ENCODE data around the gene SF3B1. TPM values are rescaled to one million over a fixed set of nuclear protein-coding genes. Genes with fewer than 3 reads are reported as not detected.

SF3B1 gene
- total and polyA plus RNA-seq, 10 of the 15 experiments (the other 5 are each of a cell fraction or from before 2014, with no cell fraction given): 163 to 565 (median 239) TPM

DNA sequence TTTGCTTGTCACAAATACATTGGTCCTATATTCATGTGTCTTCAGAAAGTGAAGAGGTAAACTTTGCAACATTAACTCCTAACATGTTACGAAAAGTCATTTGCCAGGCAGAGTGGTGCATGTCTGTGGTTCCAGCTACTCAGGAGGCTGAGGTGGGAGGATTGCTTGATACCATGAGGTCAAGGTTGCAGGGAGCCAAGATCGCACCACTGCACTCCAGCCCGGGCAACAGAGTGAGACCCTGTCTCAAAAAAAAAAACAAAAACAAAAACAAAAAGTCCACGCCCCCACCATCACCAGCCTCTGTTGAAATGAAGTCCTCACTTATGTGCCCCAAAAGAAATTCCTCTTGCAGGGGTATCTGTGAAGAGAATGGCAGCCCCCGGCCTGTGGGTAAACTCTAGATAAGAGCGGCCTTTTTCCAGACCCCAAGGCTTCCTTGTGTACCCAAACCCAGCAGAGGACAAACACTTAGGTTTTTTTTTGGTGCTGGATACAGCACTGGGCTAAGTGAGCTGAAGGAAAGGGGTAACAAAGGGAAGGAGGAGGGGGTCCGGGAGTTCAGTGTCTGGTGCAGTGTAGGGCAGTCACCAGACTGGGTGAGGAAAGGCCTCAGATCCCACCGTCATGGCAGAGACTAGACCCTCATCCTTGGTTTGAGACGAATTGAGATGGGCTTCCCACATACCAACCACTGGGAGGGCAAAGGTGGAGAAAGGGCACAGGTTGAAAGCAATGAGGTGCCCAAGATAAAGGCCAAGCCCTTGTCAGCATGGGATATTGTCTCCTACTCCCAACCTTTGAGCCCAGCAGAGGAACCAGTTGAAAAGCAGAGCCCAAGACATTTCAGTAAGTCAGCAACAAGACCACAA lies 45.6 kb upstream of the SF3B1 start:
- Histone ChIP-seq H3K36me3 (ENCODE audit: control insufficient read depth in 2 of 2, insufficient read depth in 2 of 2, low read length in 1 of 2) (peaks cover 0 to 3% of the 10 kb centered on the region in 2 experiments; a peak in 3 of 4 replicates), H4K20me1 (ENCODE audit: control insufficient read depth, insufficient read depth) (no peaks in the 10 kb centered on the region), H3K27me3 (replicated peaks in 1 of 2; ENCODE audit: control insufficient read depth in 2 of 2, insufficient read depth in 2 of 2, low read length in 1 of 2) (no peaks in the 10 kb centered on the region), H3K4me3 (no peak overlapping the region), H3K27ac (ENCODE audit: control insufficient read depth, insufficient read depth) (no peak overlapping the region), H3K9ac (ENCODE audit: control insufficient read depth, insufficient read depth, low read length) (no peak overlapping the region), H3K9me3 (replicated peaks; ENCODE audit: control insufficient read depth, insufficient read depth, low read length) (peaks cover 7% of the 10 kb centered on the region; the same call in 2 of the 3 replicates), H2AFZ (ENCODE audit: control insufficient read depth, low read depth, low read length) (no peak overlapping the region), H3K79me2 (ENCODE audit: control insufficient read depth, insufficient read depth, low read length) (no peaks in the 10 kb centered on the region), H3K4me1 (ENCODE audit: control insufficient read depth, insufficient read depth, low read length) (no peaks in the 10 kb centered on the region), H3K4me2 (ENCODE audit: control insufficient read depth, insufficient read depth) (no peak overlapping the region)
- DNase-seq (ENCODE audit: low read depth, low spot score) (no peak), FAIRE-seq (no peak), ATAC-seq (no peak)
- ChIA-PET CTCF (interaction anchor here (0.6 kb wide), 1 partner anchor 90 kb away, joined by 3 read pairs; no protein-coding TSS in a partner anchor), POLR2A (no interaction called here), RAD21 (ENCODE audit: unreplicated experiment) (no interaction called here), SMC1A (ENCODE audit: uncharacterized antibody, unreplicated experiment) (interaction anchor here (1.2 kb wide), 1 partner anchor 18 kb away, joined by 3 read pairs; no protein-coding TSS in a partner anchor)
- BruUV-seq (replicated peaks): no TSS peak
- TF ChIP-seq, protein P1, sequence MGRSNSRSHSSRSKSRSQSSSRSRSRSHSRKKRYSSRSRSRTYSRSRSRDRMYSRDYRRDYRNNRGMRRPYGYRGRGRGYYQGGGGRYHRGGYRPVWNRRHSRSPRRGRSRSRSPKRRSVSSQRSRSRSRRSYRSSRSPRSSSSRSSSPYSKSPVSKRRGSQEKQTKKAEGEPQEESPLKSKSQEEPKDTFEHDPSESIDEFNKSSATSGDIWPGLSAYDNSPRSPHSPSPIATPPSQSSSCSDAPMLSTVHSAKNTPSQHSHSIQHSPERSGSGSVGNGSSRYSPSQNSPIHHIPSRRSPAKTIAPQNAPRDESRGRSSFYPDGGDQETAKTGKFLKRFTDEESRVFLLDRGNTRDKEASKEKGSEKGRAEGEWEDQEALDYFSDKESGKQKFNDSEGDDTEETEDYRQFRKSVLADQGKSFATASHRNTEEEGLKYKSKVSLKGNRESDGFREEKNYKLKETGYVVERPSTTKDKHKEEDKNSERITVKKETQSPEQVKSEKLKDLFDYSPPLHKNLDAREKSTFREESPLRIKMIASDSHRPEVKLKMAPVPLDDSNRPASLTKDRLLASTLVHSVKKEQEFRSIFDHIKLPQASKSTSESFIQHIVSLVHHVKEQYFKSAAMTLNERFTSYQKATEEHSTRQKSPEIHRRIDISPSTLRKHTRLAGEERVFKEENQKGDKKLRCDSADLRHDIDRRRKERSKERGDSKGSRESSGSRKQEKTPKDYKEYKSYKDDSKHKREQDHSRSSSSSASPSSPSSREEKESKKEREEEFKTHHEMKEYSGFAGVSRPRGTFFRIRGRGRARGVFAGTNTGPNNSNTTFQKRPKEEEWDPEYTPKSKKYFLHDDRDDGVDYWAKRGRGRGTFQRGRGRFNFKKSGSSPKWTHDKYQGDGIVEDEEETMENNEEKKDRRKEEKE (IDR thresholded peaks at IDR 0.05): no peak
- TF ChIP-seq POLR2A (IDR thresholded peaks at IDR 0.05; ENCODE audit: low read depth, low read length): peak; percentile 16; the same call in 1 of the 2 replicates
- TF ChIP-seq MXI1 (IDR thresholded peaks at IDR 0.05; ENCODE audit: low read depth, low read length): no peak
- TF ChIP-seq RB1 (IDR thresholded peaks at IDR 0.05; ENCODE audit: borderline replicate concordance): no peak
- in situ Hi-C loops (cut with MboI) (no loop called here), intact Hi-C loops (cut with micrococcal nuclease; ENCODE audit: unreplicated experiment) (no loop called here)
- 100% methylated on average over 7 of the region's 9 CpGs for WGBS (ENCODE audit: insufficient coverage, insufficient replicate concordance, low lambda C conversion rate, missing lambda C conversion rate)

All from GM12878 (cell line).